ENCODE data around the gene COX8A. TPM values are rescaled to one million over a fixed set of nuclear protein-coding genes. Genes with fewer than 3 reads are reported as not detected.

COX8A gene
- total RNA-seq, 1 experiment from 2014 or later: 536 TPM

DNA sequence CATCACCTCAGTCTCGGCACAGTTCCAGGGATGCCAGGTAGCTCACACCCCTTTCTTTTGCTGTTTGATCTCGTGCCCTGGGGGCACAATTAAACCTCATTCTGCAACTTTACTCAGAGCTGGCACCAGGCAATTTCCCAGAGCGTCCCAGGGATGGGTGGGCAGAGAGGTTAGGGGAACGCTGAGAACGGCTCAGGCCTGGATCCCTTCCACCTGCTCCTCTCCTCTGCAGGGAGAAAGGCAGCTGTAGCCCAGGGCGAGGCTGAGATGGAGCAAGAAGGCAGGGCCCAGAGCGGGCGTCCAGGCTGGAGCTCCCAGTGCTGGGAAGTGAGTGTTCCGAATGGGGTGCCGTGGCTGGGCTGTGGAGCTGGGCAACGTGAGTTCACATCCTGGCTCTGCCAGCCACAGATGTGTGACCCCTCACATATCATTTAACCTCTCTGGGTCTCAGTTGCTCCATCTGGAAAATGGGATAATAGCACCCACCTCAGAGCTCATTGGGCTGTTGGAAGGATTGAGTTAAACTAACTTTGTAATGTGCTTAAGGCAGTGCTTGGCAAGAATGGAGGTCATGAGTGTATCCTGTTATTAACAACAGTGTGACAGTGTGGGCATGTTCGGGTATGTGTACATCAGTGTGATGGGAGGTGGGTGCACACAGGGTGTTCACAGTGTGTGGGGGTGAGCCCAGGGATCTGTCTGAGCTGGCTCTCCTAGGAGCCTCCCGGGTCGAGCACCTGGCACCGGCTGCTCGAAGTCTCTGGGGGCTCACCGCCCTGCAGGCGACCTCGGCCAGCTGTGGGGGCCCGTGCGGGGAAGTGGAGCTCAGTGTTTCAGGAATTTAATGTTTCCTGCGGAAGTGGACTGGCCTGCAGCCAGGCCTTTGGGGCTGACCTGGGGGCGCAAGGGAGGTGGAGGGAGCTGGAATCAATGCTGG lies 27.3 kb downstream of the COX8A start:
- DNase-seq (ENCODE audit: low spot score): no peak

DNA sequence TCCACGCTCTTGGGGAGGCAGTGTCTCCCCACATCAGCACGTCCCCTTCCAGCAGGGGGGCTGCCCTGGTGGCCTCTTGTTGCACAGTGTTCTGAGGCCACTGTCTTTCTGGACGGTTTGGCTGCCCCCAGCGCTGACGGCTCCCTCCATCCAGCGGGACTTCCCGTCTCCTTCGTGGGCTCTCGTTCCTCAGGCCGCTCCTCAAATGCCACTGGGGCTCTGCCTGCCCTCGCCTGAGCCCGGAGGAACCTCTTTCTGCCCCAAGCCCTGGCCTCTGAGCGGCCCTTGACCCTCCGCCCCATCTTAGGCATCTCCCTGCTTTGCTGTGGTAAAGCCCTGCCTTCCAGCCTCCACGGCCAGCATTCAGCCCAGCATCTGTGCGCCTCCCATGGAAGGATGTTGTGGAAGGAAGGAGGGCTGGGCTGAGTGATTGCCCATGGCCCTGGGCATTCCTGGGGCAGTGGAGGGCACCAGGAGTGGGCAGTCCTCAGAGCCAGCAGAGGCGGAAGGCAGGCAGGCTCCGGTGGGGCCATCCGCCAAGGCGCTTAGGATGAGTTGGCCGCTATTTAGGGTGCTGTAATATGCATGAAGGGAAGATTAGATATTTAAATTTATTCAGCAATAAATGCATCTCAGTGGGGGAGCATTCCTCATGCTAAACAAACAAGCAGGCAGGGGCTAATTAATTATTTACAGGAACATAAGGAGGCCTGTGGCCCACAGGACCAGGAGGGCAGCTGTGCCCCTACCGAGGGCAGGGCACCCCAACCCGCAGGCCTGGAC lies 29.6 kb downstream of the COX8A start:
- no peak for DNase-seq (ENCODE audit: low spot score)

DNA sequence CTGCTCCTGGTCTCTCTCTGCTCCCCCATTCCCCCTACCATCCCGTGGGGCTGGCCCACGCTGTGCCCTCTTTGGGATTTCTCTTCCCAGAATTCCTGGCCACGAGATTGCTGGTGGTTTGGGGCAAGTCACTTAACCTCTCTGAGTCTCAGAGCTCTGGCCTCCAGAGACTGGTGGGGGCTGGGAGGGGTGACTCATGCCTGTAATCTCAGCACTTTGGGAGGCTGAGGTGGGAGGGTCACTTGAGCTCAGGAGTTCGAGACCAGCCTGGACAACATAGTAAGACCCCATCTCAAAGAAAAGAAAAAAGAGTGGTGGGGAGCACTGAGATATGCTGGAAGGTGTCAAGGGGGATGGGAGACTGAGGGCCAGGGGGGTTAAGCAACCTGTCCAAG lies 30.2 kb downstream of the COX8A start:
- no peak for DNase-seq (ENCODE audit: low spot score)

DNA sequence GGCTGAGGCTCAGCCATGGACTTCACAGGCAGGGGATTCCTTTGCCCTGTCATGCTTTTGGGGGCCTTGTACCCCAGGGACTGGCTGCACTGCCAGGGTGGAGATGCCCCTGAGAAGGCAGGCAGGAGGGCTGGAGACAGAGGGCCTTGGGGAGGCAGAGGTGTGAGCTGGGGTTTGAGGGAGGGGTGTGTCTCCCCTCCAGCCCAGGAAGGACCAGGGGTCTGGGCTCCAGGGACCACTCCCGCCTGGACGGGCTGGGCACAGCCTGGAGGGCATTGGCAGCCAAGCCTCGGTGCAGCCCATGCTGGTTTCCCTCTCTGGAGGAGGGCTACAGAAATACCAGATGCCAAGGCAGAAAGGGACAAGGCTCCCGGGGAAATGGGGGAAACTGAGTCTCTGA lies 31.3 kb downstream of the COX8A start:
- no peak for DNase-seq (ENCODE audit: low spot score)

DNA sequence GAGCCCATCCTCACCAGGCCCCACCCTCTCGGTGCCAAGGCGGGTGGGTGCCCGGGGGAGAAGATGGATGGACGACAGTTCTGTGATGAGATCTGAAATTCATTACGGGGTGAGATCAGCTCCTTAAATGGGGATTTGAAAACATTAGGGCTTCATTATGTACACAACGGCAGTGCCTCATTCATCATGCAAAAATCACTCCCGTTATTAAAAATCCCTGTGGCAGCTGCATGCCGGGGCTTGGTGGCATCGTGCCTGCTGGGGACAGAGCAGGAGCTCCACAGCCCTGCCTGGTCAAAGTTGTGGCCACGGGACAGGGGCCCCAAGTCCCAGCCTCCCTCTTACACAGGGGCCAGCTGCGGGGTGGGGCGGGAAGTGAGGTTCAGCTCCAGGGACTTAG lies 32.0 kb downstream of the COX8A start:
- no peak for DNase-seq (ENCODE audit: low spot score)

DNA sequence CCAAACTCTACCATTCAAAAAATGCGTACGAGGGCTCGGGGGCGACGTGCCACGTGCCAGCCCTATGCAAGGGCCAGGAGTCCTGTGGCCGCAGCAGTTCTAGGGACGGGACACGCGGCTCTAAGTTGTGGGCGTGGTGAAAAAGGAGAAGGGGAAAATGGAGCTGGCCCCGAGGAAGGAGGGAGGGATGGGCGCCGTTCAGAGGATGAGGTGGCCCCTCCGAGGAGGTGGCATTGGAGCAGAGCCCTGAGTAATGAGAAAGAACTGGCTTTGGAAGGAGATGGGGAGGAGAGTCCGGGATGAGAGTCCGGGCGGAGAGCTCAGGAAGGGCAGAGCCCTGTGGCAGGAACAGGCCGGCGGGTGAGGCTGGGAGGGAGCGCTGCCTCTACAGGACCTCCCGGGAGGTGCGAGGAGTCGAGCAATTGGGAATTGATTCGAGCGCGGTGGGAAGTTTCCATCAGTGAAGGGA lies 32.8 kb downstream of the COX8A start:
- DNase-seq (ENCODE audit: low spot score): no peak

DNA sequence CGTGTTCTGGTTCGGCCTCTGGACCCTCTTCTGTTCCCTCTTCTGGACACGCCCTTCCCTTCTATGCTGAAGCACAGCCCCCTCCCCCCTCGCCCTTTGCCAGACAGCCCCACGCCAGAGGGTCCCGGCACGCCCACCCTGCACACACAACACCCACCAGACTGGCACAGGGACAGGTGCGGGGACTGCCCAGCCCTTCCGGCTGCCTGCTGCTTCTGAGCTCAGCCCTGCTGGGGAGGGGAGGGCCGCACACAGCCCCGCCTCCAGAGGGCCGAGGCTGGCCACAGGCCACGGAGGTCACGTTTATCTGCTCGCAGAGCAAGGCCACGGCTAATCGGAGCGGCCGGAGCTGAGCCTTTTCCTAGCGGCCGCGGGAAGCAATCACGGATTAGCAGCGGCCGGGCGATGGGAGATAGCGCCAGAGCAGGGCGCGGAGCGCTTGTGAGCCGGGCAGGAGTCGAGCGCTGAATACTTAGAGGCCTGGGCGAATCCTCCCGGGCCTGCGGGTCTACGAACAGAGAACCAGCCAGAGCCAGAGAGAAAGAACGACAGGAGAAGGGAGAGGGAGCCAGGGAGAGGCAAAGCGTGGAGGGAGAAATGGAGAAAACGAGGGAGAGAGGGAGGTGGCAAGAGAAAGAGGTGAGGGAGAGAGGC lies 33.3 kb downstream of the COX8A start:
- no peak for DNase-seq (ENCODE audit: low spot score)

DNA sequence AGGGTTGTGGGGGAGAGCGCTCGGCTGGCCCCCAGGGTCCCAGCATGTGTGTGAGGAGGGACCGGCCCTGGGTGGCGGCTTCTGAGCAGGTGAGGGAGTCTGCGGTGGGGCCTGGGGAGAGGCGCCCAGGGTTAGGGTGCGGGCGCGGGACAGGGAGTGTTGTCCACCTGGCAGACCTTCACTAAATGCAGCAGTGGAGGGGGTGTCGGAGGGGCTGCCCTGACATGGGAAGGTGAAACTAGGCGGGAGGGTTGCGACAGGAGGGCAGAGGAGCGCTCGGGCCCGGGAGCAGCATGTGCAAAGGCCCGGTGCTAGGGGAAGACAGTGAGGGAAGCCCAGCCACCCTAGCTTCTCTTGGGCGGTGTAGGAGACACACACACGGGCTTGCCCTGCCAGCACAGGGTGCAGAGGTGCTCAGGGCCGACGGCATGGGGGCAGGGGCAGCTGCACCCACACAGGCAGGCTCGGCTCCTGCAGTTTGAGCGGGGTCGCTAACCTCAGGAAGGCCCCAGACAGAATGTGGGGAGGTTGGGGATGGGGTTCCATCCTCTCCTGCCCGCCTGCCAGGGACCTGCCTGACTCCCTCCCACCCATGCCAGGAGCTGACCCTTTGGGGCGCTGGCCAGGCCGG lies 34.0 kb downstream of the COX8A start:
- no peak for DNase-seq (ENCODE audit: low spot score)

DNA sequence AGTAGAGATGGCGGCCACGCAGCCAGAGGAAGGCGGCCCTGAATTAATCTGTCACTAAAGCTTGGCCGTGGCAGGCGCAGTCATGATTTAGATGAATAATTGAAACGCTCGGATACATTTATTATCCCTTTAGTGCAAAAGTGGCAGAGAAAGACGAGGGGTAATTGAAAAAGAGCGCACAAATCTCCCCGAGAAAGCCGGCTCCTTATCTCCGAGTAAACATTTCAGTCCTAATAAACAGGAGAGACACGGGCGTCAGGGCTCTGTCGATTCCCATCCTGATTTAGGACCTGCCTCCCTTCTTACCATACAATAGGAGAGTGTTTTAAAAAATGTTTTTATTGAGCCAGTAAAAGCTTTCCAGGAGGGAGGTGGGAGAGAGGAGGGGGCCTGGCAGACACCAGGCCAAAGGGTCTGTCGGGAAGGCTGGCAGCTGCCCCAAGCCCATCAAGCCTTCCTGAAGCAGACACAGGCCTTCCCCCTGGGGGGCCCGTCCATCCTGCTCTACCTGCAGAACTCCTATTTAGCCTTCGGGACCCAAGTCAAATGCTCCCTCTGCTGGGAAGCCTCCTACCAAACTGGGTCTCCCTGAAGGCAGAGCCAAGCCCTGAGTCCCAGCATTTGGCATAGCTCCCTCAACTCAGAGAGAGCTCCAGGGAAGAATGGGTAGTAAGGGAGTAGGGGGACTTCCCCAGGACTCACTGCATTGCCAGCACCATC lies 34.7 kb downstream of the COX8A start:
- no peak for DNase-seq (ENCODE audit: low spot score)

DNA sequence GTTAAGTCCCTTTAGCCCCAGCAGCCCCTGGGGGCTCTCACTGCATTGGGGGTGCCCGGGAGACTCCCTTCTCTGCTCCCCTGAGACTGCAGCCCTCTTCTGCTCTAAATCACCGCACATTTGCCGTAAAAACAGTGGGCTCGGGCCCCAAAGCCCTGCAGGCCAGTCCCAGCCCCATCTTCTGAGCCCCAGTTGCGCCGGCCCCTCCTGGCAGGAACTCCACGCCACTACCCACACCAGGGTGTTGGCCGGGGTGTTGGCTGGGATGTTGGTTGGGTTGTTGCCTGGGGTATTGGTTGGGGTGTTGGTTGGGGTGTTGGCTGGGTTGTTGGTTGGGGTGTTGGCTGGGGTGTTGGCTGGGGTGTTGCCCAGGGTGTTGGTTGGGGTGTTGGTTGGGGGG lies 35.3 kb downstream of the COX8A start:
- no peak for DNase-seq (ENCODE audit: low spot score)

DNA sequence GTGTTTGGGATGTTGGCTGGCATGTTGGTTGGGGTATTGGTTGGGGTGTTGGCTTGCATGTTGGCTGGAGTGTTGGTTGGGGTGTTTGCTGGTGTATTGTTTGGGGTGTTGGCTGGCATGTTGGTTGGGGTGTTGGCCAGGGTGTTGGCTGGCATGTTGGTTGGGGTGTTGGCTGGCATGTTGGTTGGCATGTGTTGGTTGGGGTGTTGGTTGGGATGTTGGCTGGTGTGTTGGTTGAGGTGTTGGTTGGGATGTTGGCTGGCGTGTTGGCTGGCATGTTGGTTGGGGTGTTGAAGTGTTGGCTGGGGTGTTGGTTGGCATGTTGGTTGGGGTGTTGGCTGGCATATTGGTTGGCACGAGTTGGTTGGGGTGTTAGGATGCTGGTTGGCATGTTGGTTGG lies 36.4 kb downstream of the COX8A start:
- DNase-seq (ENCODE audit: low spot score): no peak

DNA sequence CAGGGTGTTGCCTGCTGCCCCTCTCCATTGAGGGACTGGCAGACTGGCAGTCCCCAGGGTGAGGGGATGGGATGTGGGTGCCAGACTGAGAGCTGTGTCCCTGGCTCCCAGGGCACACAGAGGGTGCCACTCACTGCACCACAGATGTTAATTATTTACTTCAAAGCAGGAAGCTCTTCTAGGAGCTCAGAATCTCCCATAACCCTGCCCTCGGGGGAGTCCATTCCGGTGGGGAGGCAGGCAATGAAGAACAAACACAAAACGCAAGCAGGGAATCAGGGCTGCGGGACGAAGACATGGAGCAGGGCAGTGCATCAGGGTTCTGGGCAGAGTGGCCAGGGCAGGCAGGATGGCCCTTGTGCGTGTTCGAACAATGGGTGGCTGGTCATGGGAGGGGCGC lies 37.0 kb downstream of the COX8A start:
- no peak for DNase-seq (ENCODE audit: low spot score)

DNA sequence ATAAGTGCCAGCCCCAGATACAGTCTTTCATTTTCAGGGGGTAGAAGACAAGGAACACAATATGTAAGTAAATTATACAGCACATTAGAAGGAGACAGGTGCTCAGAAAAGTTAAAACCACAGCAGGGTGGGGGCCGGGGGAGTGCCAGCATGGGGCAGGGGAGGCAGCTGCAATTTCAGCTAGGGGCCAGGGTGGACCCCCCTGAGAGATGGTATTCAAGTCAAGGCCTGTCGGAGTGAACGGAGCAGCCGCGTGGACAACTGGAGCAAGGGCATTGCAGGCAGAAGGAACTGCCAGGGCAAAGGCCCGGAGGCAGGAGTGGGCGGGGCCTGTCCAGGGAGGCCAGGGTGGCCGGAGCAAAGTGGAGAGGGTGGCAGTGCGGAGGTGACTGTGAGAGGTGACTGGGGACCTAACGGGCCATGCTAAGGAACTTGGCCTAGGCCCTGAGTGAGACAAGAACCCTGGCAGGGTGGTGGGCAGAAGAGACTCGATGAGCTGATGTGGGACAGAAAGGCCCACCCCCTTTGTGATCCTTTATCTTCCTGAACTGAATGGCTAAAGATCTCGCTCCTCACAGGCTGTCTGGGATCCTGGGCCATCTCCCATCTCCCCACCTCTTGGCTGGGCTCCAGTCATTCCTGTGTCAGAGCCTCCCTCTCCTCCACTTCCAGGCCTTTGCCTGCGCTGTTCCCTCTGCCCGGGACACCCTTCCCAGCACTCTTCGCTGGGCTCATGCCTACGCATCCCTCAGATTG lies 38.9 kb downstream of the COX8A start:
- no peak for DNase-seq (ENCODE audit: low spot score)

DNA sequence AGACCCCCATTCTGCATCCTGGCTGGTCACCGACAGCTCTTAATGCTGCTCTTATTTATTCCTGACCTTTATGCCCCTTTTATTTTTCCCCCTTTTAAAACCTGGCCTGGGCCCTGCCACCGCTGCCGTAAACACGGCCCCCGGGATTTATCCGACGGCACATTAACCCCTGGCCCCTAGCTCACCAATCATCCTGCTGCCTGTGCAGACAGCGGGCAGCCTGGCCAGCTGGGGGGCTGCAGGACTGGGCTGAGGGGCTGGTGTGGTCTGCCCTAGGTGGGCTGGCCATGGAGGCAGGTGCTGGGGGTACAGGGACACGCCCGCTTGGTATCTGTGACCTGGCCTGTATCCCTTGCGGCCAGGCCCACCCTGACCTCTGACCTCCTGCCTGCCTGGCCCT lies 39.9 kb downstream of the COX8A start:
- DNase-seq (ENCODE audit: low spot score): no peak

DNA sequence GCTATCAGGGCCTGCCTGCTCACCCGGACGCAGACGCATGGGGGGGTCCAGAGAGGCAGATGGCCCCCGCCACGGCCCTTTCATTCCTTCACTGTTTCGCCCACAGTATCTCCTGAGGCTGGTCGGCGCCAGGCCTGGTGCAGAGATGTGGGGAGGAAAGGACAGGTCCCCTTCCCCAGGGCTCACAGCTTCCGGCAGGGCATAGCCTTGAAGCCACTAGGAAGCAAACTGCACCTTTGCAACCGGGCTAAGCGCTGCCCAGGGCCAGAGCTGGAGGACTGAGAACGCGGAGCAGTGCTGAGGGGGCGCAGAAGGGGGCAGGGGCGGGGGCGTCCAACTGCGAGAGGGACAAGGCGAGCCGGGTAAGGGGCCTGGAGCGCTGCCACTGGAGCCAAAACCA lies 41.1 kb downstream of the COX8A start:
- no peak for DNase-seq (ENCODE audit: low spot score)

DNA sequence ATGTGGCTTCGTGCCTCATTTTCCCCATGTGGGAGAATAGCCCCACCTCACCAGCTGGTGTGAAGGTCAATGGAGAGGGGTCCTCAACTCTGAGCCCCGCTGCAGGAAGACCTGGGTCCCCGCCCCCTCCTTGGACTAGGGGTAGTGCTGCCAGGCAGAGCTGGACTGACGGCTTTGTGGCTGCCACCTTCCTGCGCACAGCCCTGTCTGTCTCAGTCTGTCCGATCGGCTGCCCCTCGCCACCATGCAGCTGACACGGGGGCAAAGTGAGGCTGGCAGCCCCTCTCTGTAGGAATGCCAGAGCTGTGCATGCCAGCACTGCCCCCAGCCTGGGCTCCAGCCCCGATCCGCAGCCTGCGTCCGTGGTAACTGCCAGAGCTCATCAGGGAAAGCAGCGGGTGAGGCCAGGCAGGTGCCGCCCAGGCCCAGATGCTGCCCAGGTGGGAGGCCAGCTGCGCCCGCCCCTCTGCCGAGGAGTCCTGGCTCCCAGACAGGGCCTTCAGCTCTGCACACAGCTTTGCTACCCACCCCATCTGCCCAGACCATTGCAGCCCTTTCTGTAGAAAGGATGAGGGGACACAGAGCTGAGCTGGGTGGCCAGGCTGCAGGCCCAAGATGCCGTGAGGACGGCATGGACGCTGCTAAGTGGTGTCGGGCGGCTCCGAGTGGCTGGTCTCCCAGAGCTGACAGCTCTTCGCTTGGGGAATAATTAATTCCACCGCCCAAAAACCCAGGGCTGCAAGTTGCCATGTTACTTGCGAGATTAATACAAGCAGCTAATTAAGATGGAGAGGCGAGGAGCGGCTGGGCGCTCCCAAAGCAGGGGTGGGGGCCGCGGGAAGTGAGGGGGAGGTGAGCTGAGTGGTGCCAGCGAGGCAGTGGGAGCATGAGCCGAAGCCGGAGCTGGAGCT lies 41.8 kb downstream of the COX8A start:
- no peak for DNase-seq (ENCODE audit: low spot score)

DNA sequence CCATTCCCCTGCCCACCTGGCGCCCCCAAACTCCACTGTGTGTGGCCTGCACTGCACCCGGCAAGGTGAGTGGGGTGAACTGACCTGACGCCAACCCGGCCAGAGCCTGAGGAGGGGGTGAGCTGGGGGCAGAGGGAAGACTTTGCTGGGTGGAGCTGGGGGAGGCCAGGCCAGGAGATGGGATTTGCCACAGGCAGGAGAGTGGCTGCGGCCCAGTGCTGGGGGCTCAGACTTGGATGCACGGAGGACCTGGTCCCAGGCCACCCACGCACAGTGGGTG lies 43.5 kb downstream of the COX8A start:
- no peak for DNase-seq (ENCODE audit: low spot score)

DNA sequence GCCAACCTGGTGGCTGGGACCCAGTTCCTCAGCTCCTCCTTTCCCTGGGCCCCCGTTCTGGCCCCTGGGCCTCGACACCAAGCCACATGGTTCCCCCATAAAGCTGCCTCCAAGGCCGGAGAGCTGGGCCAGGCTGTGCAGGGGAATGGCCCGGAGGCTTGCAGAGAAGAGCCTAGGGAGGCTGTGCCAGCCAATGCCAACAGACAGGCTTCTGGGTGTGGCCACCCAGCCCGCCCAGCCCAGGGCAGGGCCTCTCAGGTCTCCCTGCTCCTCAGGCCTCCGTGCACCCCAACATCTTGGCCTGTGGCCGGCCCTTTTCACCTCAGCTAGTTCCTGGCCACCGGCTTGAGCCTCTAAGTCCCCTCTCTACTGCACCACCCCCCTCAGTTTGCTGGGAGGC lies 43.9 kb downstream of the COX8A start:
- DNase-seq (ENCODE audit: low spot score): no peak

DNA sequence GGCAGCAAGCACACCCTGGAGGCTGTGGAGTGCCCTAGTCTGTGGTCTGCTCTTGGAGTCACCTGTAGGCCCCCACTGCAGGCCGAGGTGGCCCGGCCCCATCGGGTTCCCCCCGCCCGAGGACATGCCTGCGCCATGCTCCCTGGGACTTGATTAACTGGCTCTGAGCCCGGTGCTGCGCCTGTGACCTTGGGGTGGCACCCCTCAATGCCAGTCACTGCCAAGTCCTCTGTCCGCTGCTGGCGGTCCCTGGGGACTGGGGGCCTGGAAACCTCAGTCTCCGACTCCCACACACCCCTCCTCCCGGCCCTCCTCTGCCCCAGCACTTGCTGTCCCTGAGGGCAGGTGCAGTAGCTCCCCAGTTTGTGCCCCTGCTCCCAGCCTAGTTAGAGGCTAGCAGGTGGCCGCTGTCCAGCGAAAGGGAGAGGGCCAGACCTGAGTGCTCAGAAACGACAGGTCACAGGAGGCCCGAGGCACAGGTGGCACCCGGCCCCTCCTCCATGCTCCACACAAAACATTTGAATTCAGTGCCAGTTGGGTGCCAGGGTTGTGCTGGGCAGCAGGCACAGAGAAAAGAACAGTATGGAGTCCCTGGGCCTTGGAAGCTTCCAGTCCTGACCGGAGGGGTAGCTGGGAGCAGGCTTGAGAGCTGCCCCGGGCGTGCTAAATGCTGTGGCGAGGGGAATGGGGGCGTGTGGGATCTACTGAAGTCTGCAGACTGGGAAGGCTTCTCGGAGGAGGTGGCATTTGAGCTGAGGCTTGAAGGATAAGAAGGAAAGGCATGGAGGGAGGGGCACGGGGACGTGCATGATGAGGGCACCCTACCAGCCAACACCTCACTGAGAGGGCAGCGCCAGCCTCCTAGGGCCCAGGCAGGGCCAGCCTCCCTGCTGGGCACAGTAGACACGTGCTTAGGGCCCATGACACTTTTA lies 45.0 kb downstream of the COX8A start:
- DNase-seq (ENCODE audit: low spot score): no peak
